ENCODE results near the gene SLC34A2.
A peak's percentile ranks its signal among the peaks of the same experiment; 100 is the strongest.

SLC34A2 gene

GRCh38 chr4:25663781-25664180 lies 8.1 kb downstream of the SLC34A2 start:
- no peak for DNase-seq

- DNase-seq: no peak
Observed at GRCh38 chr4:25666031-25666630, 10.5 kb downstream of the SLC34A2 start.

GRCh38 chr4:25667931-25668557 lies 12.4 kb downstream of the SLC34A2 start:
- DNase-seq: no peak

- DNase-seq: no peak
Observed at GRCh38 chr4:25670991-25671390, 15.3 kb downstream of the SLC34A2 start.

GRCh38 chr4:25672756-25673155 lies 17.1 kb downstream of the SLC34A2 start:
- DNase-seq: no peak

- no peak for DNase-seq
Observed at GRCh38 chr4:25674386-25674785, 18.7 kb downstream of the SLC34A2 start.

GRCh38 chr4:25676221-25676620 lies 20.6 kb downstream of the SLC34A2 start:
- no peak for DNase-seq

GRCh38 chr4:25677157-25677556 lies 21.5 kb downstream of the SLC34A2 start:
- DNase-seq: no peak

GRCh38 chr4:25677943-25678342 lies 22.3 kb downstream of the SLC34A2 start:
- no peak for DNase-seq

GRCh38 chr4:25687773-25688172 lies 32.1 kb downstream of the SLC34A2 start:
- no peak for DNase-seq

GRCh38 chr4:25694466-25694865 lies 38.8 kb downstream of the SLC34A2 start:
- no peak for DNase-seq

- no peak for DNase-seq
Observed at GRCh38 chr4:25696409-25696808, 40.8 kb downstream of the SLC34A2 start.

GRCh38 chr4:25697516-25697915 lies 41.9 kb downstream of the SLC34A2 start:
- no peak for DNase-seq

GRCh38 chr4:25700661-25701060 lies 45.0 kb downstream of the SLC34A2 start:
- no peak for DNase-seq

GRCh38 chr4:25702848-25703247 lies 47.2 kb downstream of the SLC34A2 start:
- DNase-seq: peak; percentile 11

GRCh38 chr4:25703731-25704388 lies 48.2 kb downstream of the SLC34A2 start:
- no peak for DNase-seq

- DNase-seq: no peak
Observed at GRCh38 chr4:25704516-25704915, 48.9 kb downstream of the SLC34A2 start.

GRCh38 chr4:25710637-25711036 lies 55.0 kb downstream of the SLC34A2 start:
- DNase-seq: no peak

- DNase-seq: no peak
Observed at GRCh38 chr4:25712611-25713010, 57.0 kb downstream of the SLC34A2 start.

GRCh38 chr4:25713812-25714211 lies 58.2 kb downstream of the SLC34A2 start:
- no peak for DNase-seq

- DNase-seq: no peak
Observed at GRCh38 chr4:25722964-25723363, 67.3 kb downstream of the SLC34A2 start.

- peak; percentile 18 for DNase-seq
Observed at GRCh38 chr4:25723409-25723808, 67.8 kb downstream of the SLC34A2 start.

- DNase-seq: no peak
Observed at GRCh38 chr4:25725870-25726269, 70.2 kb downstream of the SLC34A2 start.

GRCh38 chr4:25727711-25728493 lies 72.3 kb downstream of the SLC34A2 start:
- DNase-seq: no peak
